Measurements from ENCODE around the gene TP63. TPM values are rescaled to one million over a fixed set of nuclear protein-coding genes. Genes with fewer than 3 reads are reported as not detected.

TP63 gene
- total and polyA plus RNA-seq, 11 donors = 0.11 to 1.4 (median 0.37) TPM

GRCh38 chr3:189674249-189674913 lies 43.2 kb downstream of the TP63 start:
- intact Hi-C loops (cut with DNase I) = no loop called here
- no peak overlapping the region for H3K27ac ChIP-seq
- DNase-seq (no peak), ATAC-seq (no peak)
- no peaks in the 10 kb centered on the region for H3K27me3 ChIP-seq
- no peaks in the 10 kb centered on the region for H3K36me3 ChIP-seq
- no peak overlapping the region for H3K4me3 ChIP-seq
- WGBS, 4 donors = 84 to 90% (median 85%) methylated on average over 6 of the region's 6 CpGs
- TF ChIP-seq CTCF (IDR thresholded peaks at IDR 0.05) (no peak), POLR2A (IDR thresholded peaks at IDR 0.05) (no peak)
- peaks cover 0 to 22% (median 0%) of the 10 kb centered on the region in 12 donors for H3K9me3 ChIP-seq
- no peaks in the 10 kb centered on the region for H3K4me1 ChIP-seq

GRCh38 chr3:189677667-189678066 lies 46.5 kb downstream of the TP63 start:
- no peaks in the 10 kb centered on the region for H3K36me3 ChIP-seq
- no peak overlapping the region for H3K27ac ChIP-seq
- DNase-seq = no peak
- no peak overlapping the region for H3K4me3 ChIP-seq
- H3K27me3 ChIP-seq = no peaks in the 10 kb centered on the region
- no peaks in the 10 kb centered on the region for H3K4me1 ChIP-seq
- H3K9me3 ChIP-seq = peaks cover 0 to 20% (median 0%) of the 10 kb centered on the region in 12 donors
- TF ChIP-seq POLR2A (IDR thresholded peaks at IDR 0.05) (no peak), CTCF (IDR thresholded peaks at IDR 0.05) (no peak)
- WGBS, 4 donors = 80 to 86% (median 82%) methylated on average over 4 of the region's 4 CpGs
- no peak for ATAC-seq
- intact Hi-C loops (cut with DNase I) = no loop called here

GRCh38 chr3:189680723-189681122 lies 49.5 kb downstream of the TP63 start:
- TF ChIP-seq CTCF (IDR thresholded peaks at IDR 0.05) (no peak), POLR2A (IDR thresholded peaks at IDR 0.05) (no peak)
- ATAC-seq = no peak
- Histone ChIP-seq H3K36me3 (no peaks in the 10 kb centered on the region), H3K4me1 (no peaks in the 10 kb centered on the region), H3K27me3 (no peaks in the 10 kb centered on the region), H3K4me3 (no peak overlapping the region), H3K9me3 (peaks cover 0 to 20% (median 0%) of the 10 kb centered on the region in 12 donors), H3K27ac (no peak overlapping the region)
- intact Hi-C loops (cut with DNase I) = no loop called here
- no peak for DNase-seq

- ATAC-seq = no peak
- TF ChIP-seq CTCF (IDR thresholded peaks at IDR 0.05) (no peak), POLR2A (IDR thresholded peaks at IDR 0.05) (no peak)
- Histone ChIP-seq H3K4me1 (no peaks in the 10 kb centered on the region), H3K4me3 (no peak overlapping the region), H3K9me3 (peaks cover 0 to 6% (median 0%) of the 10 kb centered on the region in 12 donors), H3K27ac (no peak overlapping the region), H3K36me3 (no peaks in the 10 kb centered on the region), H3K27me3 (no peaks in the 10 kb centered on the region)
- 56 to 66% (median 60%) methylated on average over 3 of the region's 3 CpGs for WGBS, 4 donors
- intact Hi-C loops (cut with DNase I) = no loop called here
- DNase-seq = no peak
These were observed 52.5 kb downstream of the TP63 start for GRCh38 chr3:189683546-189684255.
